NT2/D1 (cell line): ENCODE data around the gene THY1.
A peak's percentile ranks its signal among the peaks of the same experiment; 100 is the strongest.

ENCODE experiments used
- DNase-seq: peaks from one replicate; pipeline ENCODE4 v3.0.0-alpha.2; 2011; ENCODE audit warnings: low read depth, low spot score
- H3K27me3 ChIP-seq: 2 replicates; pipeline ENCODE4 v1.6.0; 2011; ENCODE audit warnings: mild to moderate bottlenecking; ENCODE audit not compliant: insufficient read length, insufficient read depth
- H3K36me3 ChIP-seq: 2 replicates; pipeline ENCODE4 v1.6.1; 2011; ENCODE audit warnings: mild to moderate bottlenecking, low read length, mixed read lengths; ENCODE audit not compliant: insufficient read depth, insufficient read length
- H3K4me1 ChIP-seq: 2 replicates; pipeline ENCODE4 v1.5.1; 2011; ENCODE audit not compliant: insufficient read depth, insufficient read length
- H3K4me3 ChIP-seq: 2 replicates; pipeline ENCODE4 v1.5.1; 2011; ENCODE audit warnings: low read depth; ENCODE audit not compliant: insufficient read length
- H3K9ac ChIP-seq: 2 replicates; pipeline ENCODE4 v1.6.0; 2011; ENCODE audit warnings: low read depth; ENCODE audit not compliant: insufficient read length
- H3K9me3 ChIP-seq: 2 replicates; pipeline ENCODE4 v1.5.1; 2011; ENCODE audit warnings: mild to moderate bottlenecking, low read length; ENCODE audit not compliant: insufficient read depth
- SUZ12 ChIP-seq: IDR thresholded peaks from 2 replicates; pipeline ENCODE4 v1.6.1; 2011; ENCODE audit not compliant: insufficient read length, insufficient read depth; ENCODE audit errors: extremely low read depth
- YY1 ChIP-seq: IDR thresholded peaks from 2 replicates; pipeline ENCODE4 v1.6.1; 2011; ENCODE audit not compliant: insufficient read length, insufficient read depth
- ZNF274 ChIP-seq: IDR thresholded peaks from 2 replicates; pipeline ENCODE4 v1.6.1; 2011; ENCODE audit warnings: mild to moderate bottlenecking, low read depth, low read length

The THY1 gene

DNA sequence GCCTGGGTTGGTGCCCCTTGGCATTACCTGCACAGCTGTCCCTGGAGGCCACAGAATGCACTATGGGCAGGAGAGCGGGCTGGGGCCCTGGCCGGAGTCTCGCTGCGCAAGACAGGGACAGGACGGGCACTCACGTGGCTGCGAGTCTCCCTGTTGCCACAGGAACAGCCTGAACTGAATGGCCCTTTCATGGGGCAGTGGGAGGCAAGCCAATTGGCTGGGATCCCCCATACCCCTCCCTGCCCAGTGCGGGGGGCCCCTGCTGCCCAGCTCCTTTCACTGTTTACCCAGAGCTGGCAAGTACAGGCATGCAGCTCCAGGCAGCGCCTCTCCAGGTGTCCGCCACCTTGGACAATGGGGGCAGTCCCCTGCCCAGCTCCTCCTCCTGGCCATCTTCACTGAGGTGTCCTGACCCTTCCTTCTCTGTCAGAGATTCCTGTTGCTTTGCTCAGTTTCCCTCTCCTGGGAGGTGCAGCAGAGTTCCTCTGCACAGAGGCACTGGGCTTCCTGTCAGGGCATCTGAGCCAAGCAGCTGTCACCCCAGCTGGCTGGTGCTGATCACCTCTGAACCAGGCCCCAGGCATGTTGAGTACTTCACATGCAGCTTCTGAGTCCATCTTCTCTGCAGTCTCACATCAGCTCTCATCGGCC, 46.6 kb downstream of the THY1 start:
- Histone ChIP-seq H3K9ac (no peak overlapping the region), H3K27me3 (peaks cover 6% of the 10 kb centered on the region), H3K4me3 (no peak overlapping the region), H3K9me3 (no peaks in the 10 kb centered on the region), H3K36me3 (no peaks in the 10 kb centered on the region), H3K4me1 (peaks cover 45% of the 10 kb centered on the region)
- TF ChIP-seq ZNF274 (no peak), SUZ12 (no peak), YY1 (no peak)
- DNase-seq, result no peak

- no peak for TF ChIP-seq ZNF274
- no peak for TF ChIP-seq SUZ12
- no peak for DNase-seq
- H3K36me3 ChIP-seq, result no peaks in the 10 kb centered on the region
- no peaks in the 10 kb centered on the region for H3K9me3 ChIP-seq
- H3K4me3 ChIP-seq, result no peak overlapping the region
- no peak overlapping the region for H3K9ac ChIP-seq
- H3K4me1 ChIP-seq, result peaks cover 46% of the 10 kb centered on the region
- peaks cover 5% of the 10 kb centered on the region for H3K27me3 ChIP-seq
Measured at GRCh38 chr11:119375337-119376196, 47.4 kb downstream of the THY1 start.

DNA sequence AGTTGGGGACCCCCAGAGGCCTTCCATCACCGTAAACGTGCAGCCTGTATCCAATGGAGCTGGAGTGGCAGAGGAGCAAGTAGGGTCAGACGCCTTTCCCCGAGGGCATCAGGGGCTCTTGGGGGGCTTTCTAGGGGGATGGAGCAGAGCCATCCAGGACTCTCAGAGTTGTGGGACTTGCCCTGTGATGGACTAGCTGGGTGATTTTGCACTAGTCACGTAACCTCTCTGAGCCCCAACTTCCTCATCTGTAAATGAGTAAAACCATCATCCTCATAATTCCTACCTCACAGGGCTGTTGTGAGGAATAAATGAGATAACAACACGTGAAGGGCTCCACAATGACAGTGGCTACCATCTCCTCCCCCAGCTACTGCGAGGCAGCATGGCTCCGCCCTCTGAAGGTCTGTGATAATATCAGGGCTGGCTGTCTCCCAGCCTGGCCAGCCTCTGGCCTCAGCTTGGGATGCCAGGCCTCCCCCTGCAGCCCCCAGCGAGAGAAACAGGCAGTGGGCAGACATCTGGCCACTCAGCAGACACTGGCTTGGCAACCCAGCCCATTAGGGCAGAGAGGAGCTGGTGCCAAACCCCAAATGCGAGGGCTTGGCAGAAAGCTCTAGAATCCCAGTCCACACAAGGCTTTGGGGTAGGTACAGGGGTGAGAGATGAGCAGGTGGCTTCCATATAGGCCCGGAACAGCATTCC, 48.2 kb downstream of the THY1 start:
- TF ChIP-seq ZNF274, result no peak
- TF ChIP-seq YY1, result no peak
- no peaks in the 10 kb centered on the region for H3K36me3 ChIP-seq
- H3K4me3 ChIP-seq, result no peak overlapping the region
- H3K4me1 ChIP-seq, result peaks cover 40% of the 10 kb centered on the region
- H3K9me3 ChIP-seq, result no peaks in the 10 kb centered on the region
- DNase-seq, result no peak
- no peak overlapping the region for H3K9ac ChIP-seq
- H3K27me3 ChIP-seq, result no peaks in the 10 kb centered on the region

- no peak for TF ChIP-seq YY1
- TF ChIP-seq SUZ12, result no peak
- TF ChIP-seq ZNF274, result no peak
- DNase-seq, result peak; percentile 80
- H3K36me3 ChIP-seq, result no peaks in the 10 kb centered on the region
- no peak overlapping the region for H3K9ac ChIP-seq
- no peaks in the 10 kb centered on the region for H3K27me3 ChIP-seq
- H3K4me1 ChIP-seq, result peaks cover 40% of the 10 kb centered on the region
- H3K9me3 ChIP-seq, result no peaks in the 10 kb centered on the region
- no peak overlapping the region for H3K4me3 ChIP-seq
Measured at GRCh38 chr11:119373921-119374631, 48.9 kb downstream of the THY1 start.

- DNase-seq, result no peak
- no peak overlapping the region for H3K4me3 ChIP-seq
Measured at GRCh38 chr11:119373059-119373920, 49.7 kb downstream of the THY1 start.

GRCh38 chr11:119372260-119373058, 50.5 kb downstream of the THY1 start:
- Histone ChIP-seq H3K9ac (no peak overlapping the region), H3K9me3 (no peaks in the 10 kb centered on the region), H3K4me3 (no peak overlapping the region), H3K36me3 (no peaks in the 10 kb centered on the region), H3K4me1 (peaks cover 48% of the 10 kb centered on the region), H3K27me3 (no peaks in the 10 kb centered on the region)
- no peak for TF ChIP-seq SUZ12
- TF ChIP-seq YY1, result no peak
- no peak for TF ChIP-seq ZNF274
- no peak for DNase-seq

More at GRCh38 chr11:119373059-119373920, 49.7 kb downstream of the THY1 start:
- Histone ChIP-seq H3K9me3 (no peaks in the 10 kb centered on the region), H3K4me1 (peaks cover 44% of the 10 kb centered on the region), H3K9ac (no peak overlapping the region), H3K36me3 (no peaks in the 10 kb centered on the region), H3K27me3 (no peaks in the 10 kb centered on the region)
- no peak for TF ChIP-seq ZNF274
- no peak for TF ChIP-seq YY1
- TF ChIP-seq SUZ12, result no peak
